ENCODE measurements around the gene PNPLA1.

Gene PNPLA1, protein sequence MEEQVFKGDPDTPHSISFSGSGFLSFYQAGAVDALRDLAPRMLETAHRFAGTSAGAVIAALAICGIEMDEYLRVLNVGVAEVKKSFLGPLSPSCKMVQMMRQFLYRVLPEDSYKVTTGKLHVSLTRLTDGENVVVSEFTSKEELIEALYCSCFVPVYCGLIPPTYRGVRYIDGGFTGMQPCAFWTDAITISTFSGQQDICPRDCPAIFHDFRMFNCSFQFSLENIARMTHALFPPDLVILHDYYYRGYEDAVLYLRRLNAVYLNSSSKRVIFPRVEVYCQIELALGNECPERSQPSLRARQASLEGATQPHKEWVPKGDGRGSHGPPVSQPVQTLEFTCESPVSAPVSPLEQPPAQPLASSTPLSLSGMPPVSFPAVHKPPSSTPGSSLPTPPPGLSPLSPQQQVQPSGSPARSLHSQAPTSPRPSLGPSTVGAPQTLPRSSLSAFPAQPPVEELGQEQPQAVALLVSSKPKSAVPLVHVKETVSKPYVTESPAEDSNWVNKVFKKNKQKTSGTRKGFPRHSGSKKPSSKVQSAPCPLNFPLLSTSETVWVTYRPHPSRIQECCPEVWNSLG

DNA sequence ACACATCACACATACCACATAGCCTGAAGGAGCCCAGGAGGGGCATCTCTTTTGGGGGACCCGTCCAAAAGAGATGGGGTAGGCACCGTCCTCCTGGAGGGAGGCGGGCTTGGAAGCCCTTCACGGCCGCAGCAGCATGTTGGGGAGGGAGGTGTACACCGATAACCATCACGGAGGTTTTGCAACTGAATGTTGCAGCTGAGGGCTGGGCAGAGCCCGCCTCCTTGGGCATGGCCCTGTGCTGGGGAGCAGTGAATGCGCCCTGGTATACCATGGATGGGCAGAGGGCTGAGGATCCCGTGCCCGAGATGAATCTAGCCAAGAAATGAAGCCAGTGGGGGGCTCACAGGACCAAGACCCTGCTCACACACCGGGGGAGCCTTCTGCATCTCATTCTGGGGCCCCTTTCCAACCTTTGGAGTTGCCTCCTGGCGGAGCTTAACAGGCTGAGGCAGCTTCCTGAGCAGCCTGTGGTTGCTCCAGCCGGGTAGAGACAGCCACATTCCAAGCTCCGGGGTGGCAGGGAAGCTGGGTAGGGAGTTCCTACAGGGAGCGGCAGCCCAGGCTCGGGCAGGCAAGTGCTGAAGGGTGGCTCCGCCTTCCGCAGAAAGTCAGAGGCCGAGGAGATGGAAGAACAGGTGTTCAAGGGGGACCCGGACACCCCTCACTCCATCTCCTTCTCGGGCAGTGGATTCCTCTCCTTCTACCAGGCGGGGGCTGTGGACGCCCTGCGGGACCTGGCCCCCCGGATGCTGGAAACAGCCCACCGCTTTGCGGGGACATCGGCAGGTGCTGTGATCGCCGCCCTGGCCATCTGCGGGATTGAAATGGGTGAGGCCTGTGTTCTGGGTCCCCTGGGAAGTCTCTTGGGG lies at the start of gene PNPLA1:
Gene PNPLA1, plus strand, starts transcription at position 227 of the 872 bp plus-strand sequence. Its CDS starts 400 bp downstream, at position 627.
- no peak for DNase-seq

DNA sequence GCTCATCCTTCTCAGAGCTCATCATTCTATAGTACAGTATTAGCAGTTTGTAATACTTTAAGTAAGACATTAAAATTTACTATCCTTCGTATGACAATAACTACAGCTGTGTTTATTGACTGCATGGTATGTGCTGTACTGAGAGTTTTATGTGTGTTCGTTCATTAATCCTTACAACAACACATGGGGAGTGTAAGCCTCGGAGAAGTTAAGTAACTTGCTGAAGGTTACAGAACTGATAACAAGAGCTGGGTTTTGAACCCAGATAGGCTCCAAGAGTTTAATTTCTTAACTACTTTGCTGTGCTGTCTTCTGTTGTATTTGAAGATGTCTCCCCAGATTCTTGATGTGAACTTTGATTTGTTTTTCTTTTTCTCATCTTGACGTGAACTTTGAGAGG lies 49.6 kb upstream of the PNPLA1 start:
- no peak for DNase-seq

DNA sequence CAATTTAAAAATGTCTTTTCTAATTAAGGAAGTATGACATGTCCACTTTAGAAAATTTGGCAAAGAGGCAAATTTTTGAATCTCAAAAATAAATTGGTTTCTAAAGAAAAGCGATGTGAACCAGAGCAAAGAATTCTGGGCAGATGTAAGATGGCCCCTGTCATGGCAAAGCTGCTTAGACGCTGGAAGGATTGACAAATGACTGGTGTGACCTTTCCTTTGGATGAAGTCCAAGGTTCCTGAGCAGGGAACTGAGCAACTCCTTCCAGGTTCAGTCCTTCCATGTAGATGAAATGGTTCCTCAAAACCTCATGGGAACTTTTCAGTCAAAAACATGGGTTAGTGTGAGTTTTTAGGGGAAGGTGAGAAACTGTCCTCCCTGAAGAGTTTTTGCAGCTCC lies 48.2 kb upstream of the PNPLA1 start:
- no peak for DNase-seq

DNA sequence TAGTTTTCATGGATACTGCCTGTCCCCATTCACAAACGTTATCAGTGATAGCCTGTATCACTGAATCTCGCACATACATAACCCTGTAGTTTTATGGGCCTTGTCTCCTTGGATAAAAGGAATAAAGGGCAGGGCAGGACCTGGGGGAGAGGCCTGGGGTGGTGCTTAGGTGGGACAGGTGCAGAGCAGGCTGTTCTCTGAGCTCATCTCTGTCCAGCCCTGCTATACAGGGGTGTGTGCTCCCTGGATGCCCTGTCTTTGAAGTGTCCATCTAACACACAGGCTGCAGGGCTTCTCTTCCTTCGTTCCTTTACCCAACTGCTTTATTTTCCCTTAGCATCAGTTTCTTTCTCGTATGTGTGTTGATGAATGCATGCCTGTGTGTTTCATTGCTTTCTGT lies 46.9 kb upstream of the PNPLA1 start:
- no peak for DNase-seq

DNA sequence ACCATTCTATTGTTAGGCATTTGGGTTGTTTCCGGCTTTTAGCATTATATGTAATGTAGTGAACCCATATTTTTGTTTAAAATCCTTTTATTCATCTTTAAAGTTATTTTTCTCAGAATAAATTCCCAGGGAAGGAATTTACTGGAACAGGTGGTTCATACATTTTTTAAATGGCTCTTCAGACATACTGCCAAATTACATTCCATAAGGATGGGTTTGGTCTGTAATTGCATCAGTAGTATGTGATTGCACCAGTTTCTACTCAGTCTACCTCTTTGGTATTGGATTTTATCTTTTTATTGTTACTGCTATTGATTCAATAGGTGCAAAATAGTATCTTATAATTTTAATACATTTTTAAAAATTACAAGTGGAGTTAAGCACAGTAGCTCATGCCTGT lies 46.2 kb upstream of the PNPLA1 start:
- no peak for DNase-seq

DNA sequence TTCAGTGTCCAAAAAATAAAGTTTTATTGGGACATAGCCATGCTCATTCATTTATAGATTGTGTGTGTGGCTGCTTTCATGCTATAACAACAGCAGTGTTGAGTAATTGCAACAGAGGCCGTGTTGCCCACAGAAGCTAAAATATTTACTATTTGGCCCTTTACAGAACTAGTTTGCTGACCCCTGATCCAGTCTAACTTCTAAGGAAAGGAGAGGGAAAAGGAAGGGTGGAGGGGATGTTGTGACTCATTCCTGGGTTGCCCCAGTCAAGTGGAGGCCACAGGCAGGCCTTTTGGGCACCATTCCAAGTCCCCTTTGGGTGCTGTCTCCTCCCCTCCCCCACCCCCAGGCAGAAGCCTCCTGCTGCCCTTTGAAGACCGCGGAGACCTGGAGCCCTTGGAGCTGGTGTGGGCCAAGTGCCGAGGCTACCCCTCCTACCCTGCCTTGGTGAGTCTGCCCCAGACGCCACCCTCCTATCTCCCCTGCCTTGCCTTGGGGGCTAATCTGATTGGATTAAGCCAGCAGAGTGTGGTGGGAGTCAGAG lies 44.9 kb upstream of the PNPLA1 start:
- DNase-seq: no peak

DNA sequence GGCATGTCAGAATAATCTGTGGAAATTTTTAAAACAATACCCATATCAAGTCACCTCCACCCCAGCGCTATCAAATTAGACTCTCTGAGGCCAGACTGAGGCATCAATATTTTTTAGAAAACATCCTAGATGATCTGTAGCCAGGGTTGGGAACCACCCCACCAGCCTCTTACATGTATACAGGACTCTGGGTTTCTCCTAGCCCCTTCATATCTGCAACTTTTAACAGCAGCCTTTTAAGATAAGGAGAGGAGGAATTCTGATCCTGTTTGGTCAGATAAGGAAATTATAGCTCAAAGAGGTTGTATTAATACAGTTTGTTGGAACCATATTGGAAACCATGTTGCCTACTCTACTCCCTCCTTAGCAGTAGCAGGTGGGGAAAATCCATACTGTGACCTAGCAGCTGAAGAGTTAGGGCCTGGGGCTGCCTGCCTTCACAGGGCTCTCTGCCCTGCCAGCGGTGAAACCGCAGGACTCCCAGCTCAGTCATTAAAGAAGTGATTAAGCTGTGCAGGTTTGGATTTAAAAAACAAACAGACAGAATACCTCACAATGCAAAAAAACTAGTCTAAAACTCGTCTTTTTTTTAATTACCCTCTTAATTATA lies 43.3 kb upstream of the PNPLA1 start:
- no peak for DNase-seq

DNA sequence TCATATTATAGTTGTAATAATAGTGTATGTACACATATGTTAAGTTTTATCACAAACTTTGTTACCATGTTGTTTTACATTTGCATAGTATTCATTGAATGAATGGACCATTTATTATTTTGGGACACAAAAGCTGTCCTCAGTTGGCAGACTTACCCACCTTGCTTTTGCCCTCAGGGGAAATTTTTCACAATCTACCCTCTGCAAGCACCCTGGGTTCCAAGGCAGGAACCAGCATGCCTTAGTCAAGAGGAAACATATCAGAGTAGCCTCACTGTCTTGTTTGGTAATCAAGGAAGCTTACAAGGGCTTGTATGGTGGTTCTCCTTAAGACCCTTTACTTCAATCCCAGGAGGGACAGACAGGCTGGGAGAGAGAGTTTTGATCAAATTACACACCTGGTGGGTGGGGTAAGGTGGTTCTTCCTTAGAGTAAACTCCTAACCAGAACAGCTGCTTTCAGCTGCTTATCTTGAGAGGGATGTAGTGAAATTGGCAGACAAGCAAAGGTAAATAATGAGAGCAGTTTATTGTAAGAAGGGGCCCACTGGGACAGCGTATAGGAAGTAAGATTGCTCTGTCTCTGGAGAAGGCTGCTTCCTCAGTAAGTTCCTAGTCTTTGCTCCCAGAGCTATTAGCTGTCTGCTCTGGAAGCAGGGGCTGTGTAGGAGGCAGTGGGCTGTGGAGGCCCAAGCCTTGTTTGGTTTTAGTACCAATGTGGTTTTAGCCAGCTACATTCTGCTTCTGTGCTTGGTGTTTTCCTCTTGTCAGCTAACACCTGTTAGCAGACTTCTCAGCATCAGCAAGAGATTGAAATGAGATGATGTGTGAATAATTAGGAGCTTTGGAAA lies 42.3 kb upstream of the PNPLA1 start:
- no peak for DNase-seq

DNA sequence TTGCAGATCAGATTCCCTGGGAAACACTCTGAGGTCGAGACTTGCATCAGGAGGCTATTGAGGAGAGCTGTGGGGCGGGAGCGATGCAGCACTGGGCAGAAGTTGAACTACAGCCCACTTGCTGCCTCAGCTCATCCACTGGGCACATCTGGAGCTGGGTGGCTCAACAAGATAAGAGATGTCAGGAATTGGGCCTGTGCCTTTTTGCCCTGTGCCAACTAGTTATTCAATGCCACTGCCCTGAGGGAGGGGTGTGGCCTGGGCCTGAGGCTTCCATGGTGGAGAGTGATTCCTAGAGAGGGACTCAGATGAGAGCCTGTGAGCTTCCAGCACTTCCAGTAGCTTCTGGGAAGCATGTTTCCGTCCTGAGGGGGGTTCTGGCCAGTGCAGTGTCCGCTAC lies 40.6 kb upstream of the PNPLA1 start:
- no peak for DNase-seq

DNA sequence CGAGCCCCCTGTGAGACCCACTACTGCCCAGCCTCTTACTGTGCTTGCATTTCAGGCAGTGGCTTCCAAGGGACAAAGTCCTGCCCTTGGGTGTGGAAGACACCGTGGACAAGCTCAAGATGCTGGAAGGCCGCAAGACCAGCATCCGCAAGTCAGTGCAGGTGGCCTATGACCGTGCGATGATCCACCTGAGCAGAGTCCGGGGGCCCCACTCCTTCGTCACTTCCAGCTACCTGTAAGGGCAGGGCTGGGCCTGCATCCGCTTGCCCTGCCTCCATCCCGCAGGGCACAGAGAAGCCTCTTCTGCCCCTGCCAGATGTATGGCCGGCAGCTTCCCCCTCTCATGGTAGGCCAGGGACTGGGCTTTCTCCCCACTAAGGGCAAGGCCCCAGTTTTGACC lies 39.5 kb upstream of the PNPLA1 start:
- DNase-seq: no peak

DNA sequence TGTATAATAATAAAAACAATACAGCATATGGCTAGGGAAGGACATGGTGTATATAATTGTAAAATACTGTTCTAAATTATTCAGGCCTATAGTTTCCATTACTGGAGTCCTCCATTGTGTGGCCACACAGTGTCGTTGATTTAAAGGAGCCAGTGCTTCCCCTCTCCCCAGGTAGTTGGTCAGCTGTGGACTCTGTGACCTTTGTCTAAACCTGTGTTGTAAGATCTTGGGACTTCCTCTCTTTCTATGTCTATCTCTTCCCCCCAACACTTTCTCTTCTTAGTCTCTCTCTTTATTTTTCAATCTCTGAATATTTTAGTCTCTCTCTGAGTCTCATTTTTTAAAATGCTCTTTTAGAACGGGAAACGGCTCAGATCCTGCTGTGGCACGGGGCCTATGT lies 37.7 kb upstream of the PNPLA1 start:
- DNase-seq: no peak

DNA sequence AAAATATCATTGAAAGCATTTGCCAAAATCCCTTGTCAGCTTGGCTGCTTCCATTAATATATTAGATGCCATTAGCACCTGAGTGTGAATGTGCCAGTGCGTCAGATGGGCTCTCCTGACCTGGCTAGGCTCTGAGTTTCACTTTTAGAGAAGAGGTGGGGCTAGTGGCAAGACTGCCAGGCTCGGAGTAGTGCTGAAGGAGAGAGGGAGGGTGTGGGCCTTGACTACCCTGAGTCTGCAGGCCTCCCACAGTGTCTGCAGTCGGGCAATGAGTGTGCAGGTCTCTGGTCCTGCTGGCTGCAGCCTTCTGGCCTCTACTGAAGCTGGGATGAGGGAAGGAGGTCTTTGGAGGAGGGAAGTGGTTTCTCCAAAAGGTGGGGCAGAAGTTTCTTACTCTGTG lies 34.6 kb upstream of the PNPLA1 start:
- DNase-seq: no peak

DNA sequence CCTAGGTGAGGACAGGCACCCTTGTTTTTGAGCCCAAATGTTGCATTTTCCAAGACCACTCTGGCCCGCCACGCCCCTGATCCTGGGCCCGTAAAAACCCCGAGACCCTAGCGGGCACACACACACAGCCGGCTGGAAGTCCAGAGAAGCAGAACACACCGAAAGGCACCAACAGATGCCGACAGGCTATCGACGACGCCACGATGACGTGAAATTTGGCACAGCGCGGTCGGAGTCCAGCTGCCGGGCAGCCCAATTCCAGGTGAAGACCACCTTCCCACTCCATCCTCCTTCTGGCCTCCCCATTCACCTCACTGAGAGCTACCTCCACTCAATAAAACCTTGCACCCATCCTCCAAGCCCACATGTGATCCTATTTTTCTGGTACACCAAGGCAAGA lies 34.0 kb upstream of the PNPLA1 start:
- DNase-seq: no peak

DNA sequence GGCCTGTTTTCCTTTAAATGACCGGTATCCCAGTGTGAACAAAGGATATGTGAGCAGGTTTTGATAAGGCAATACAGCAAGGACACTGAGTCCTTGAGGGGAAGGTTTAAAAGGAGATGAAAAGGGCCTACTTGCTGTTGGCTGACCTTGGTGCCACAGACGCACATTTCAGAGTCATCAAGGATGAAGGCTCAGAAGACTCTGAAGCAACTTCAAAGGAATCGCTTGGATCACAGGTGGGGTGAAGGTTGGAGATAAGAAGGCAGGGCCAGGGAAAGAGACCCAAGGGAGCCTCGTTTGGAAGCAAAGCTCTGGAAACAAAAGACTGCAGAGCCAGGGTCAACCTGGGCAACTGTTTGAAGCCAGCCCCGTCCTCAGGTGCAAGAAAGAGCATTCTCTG lies 30.1 kb upstream of the PNPLA1 start:
- DNase-seq: no peak

DNA sequence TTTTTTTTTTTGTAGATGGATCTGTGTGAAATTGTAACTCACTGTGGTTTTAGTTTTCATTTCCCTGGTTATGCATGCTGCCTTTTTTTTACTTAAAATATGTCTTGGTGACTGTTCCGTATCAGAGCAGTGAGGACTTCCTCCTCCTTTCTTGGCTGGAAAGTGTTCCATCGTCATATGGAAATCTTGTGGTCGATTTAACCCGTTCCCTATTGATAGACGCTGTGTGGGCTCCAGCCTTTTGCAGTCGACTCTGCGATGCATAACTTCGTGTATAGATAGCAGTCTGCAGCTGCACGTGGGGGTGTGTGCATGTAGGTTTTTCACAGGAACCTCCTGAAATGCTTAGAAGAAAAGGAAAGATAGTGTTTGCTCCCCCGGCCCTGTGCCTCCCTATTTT lies 28.1 kb upstream of the PNPLA1 start:
- no peak for DNase-seq

DNA sequence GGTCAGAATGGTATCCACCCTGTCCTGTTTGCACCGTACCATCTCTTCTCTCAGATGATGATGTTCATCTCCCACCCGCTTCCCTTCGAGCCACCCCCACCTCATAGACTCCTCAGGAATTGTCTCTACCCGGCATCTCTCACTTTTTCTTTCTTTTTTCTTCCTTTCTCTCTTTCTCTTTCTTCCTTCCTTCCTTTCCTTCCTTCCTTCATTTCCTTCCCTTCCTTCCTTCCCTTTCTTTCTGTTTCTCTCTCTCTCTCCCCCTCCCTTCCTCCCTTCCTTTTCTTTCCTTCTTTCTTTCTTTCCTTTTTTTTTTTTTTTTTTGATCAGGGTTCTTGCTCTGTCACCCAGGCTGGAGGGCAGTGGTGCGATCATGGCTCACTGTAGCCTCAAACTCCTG lies 27.7 kb upstream of the PNPLA1 start:
- DNase-seq: no peak

DNA sequence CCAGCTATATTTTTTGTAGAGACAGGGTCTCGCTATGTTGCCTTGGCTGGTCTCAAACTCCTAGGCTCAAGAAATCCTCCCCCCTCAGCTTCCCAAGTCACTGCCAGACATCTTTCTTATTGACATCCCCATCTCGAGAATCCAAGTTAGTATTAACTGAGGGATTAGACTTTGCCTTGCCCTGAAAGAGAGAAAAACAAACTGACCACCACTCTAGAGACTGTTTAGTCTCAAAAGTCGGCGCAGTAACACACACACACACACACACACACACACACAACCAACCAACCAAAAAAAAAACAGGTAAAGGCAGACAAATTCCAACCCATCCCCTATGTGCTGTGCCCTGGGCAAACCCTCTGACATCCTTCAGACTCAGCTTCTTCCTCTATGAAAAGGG lies 27.2 kb upstream of the PNPLA1 start:
- DNase-seq: no peak

DNA sequence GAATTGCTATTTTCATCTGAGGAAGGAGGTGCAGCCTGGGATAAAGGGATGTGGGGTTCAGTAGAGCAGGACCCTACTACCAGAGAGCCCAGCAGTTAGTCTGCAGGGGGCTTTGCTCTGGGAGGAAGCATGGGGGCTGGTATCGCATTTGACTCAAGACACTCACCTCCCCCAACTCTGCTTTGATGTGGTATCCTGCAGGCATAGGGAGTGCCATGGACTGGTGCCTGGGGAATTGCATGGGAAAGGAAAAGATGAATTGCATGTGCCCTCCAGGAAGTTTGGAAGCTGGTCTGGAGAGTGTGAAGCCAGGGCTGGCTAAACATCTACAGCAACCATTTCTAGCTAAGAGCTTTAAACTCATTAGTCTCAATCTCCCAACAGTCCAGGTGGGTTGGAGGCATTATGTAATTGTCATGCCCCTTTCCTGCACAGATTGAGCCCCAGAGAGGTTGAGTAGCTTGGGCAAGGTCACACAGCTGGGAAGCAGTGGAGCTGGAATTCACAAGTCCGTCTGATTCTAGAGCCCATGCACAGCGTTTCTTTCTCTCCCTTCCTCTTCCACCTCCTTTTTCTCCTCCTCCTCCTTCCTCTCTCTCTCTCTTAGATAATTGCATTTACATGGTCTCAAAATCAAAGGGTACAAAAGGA lies 26.2 kb upstream of the PNPLA1 start:
- no peak for DNase-seq

DNA sequence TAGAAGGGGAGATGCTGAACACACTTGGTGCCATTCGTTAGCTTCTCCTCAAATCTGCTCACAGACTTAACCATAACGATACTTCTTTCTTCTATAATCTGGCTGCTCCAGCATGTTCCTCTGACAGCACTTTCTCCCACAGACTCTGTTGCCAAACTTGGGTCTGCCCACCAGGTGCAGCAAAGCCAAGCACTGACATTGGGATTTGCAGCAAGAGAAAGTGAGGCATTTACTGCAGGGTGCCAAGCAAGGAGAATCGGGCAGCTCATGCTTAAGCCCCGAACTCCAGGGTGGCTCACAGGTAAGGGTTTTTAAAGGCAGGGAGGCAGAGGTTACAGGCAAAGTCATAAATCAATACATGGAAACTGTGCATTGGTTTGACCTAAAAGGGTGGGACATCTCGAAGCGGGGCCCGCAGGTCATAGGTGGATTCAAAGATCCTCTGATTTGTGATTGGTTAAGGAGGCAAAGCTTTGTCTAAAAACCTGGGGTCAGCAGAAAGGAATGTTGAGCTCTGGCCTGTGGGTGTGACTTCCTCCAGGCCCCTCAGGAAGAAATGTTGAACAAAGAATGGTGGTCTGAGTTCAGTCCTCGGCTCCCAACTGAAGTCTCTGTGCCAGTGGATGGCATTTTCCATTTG lies 25.1 kb upstream of the PNPLA1 start:
- DNase-seq: no peak

DNA sequence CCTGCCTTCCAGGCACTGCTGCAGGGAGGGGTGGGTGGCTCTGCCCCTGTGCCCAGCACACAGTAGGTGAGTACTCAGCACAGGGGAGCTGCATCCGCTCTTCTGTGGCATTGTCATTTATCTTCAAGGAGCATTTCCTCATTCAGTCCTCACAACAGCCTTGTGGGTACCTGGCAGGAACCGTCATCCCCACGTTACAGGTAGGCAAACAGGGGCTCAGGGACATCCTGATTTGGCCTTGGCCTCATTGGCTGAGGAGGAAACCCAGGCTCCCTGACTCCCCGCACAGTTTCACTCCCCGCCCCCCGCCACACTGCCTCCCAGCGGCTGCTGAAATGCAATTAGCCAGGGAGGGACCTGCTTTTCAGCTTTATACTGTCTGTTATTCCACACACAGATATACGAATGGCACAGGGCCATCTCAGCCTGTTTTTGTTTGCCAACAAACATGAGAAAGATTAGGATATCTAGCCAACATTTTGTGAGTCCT lies 24.2 kb upstream of the PNPLA1 start:
- DNase-seq: no peak
